GM19240 (cell line): Measurements from ENCODE around the gene SMIM44.

ENCODE experiments used
- DNase-seq: peaks from one replicate; pipeline ENCODE4 v3.0.0; 2011; ENCODE audit warnings: low spot score; ENCODE audit not compliant: insufficient read length

Gene SMIM44

DNA sequence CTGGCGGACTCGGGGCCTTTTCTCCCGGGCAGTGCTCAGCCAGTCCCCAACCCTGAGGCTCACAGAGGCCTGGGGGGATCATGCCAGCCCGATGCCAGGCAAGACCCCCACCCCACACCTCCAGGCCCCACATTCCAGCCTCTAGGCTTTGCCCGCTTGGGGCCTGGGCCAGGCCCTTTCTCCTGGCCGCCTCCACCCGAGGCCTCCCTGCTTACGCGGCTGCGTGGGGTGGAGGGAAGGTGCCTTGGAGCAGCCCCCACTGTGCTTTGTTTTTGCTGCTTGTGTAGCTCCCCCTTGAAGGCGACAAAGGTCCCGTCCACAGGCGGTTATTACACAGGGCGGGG, 41.3 kb downstream of the SMIM44 start:
- no peak for DNase-seq

DNA sequence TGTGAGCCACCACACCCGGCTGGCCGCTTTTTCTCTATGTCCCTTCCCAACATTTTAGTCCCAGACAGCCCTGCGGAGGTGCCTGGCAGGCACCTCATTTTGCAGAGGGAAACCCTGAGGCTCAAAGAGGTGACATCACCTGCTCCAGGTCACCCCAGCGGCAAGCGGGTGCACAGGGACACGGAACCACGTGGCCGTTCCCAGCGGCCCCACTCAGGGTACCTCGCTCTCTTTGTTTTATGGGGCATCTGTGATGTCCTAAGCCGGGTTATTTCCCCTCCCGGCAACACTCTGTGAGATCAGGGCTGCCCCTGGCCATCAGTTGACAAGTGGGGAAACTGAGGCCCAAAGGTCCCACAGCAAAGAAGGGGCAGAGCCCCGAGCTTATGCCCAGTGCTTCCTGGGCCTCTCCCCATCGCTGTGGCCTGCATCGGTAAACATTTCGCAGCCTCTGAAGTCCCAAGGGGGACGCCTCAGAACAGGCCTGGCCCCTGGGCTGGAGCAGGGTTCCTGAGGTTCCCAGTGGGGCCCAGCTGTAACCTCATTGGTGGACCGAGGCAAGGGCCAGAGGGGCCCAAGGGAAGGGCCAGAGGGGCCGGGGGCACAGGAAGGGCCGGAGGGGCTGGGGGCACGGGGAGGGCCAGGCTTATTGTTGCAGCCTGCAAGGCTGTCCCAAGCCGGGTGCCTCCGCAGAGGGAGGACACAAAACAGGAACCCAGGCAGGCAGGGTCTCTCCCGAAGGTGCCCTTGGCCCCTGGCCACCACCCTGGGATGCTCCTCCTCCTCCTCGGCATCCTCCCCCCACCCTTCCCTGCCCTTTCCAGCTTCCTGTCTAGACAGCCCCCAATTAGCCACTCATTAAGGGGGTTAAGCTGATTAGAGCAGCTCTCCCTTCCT, 41.9 kb downstream of the SMIM44 start:
- DNase-seq: no peak

DNA sequence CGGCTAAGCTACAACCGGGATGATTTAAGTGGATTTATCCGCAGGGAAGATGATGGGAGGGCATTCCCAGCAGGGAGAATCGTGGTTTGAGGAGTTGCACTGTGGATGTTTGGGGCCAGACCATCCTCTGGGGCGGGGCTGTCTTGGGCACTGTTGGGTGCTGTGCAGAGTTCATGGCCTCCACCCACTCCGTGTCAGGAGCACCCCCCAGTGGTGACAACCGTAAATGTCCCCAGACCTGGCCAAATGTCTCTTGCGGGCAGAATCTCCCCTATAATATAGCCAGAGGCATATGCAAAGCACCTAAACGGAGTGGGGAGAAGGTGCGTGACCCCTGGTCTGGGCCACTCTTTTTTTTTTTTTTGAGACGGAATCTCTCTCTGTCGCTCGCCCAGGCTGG, 43.2 kb downstream of the SMIM44 start:
- peak; percentile 57 for DNase-seq

DNA sequence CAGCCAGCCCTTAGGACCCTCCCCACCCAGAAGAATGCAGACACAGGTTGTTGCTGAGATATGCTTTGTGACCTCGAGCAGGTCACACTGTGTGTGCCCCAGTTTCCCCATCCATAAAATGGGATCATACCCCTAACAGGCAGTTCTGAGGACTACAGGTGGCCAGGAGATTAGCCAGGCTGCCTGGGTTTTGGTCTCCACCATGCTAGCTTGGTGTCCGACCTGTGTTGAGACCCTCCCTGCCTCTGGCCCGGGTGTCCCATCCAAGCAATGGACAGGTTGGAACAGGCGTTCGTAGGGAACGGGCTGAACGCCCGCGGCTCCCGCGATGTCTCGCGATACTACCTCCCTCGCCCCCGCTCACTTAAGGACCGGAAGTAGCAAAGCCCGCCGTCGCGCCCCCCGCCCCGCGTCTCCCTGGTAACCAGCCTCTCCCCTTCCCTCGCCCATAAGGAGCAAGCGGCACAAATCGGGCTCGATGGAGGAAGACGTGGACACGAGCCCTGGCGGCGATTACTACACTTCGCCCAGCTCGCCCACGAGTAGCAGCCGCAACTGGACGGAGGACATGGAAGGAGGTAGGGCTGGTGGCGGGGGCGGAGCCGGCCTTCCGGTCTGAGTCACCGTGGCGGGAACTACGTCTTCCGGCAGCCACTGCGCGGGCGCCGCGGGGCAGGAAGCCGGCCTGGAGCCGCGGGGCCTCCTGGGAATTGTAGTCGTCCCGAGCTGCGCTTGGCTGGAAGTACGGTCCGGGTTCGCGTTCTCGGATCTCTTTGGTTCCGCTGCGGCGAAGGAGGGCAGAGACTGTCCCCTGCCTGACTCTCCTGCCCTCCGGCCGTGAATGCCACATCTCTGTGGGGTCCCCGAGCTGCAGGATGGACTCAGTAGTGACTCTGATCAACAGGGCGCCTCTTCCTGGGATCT, 48.3 kb downstream of the SMIM44 start:
- DNase-seq: peak; percentile 98

DNA sequence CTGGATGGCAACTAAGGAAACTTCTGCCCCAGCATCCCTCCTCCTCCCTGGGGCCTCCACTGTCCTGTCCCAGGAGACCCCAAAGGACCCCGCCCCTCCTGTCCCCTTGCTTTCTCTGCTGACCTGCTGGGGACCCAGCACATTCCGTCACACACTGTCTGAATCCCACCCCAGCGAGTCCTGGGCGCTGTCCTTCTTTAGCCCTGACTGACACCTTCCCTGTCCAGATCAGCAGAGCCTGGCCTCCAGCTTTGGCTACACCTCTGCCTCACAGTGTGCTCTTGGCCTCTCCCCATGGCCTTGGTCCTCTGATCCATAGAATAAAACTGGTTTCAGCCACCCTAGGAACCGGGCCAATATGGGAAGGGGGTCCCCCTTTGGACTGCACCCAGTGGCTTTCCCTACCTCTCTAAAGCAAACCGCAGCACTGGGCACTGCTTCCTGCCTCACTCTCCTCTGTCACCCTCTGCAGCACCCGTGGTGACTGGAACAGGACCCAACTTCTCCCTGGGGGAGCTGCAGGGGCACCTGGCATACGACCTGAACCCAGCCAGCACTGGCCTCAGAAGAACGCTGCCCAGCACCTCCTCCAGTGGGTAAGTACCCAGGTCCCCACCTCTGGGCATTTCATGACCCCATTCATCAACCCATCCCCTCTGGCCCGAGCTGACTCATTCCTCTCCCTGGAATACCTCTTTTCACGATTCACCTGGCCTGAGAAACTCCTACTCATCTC, 49.3 kb downstream of the SMIM44 start:
- DNase-seq: no peak

DNA sequence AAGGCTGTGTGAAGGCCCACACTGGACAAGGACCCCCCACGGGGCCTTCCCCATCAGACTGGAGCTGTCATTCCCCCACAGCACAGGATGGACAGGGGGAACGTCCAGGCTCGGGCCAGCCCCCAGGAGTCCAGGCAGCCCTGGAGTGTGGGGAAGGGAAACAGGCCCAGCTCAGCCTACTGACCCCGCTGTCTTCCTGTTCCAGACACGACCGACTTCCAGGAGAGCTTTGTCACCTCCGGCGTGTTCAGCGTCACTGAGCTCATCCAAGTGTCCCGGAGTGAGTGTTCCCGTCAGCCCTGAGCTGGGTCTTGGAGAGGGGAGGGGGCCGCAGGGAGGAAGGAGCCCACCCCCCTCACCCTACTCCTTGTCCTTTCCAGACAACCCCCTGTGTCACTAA, 49.9 kb downstream of the SMIM44 start:
- DNase-seq: no peak
